Neural cell (in vitro differentiated cells): ENCODE results near the gene PARM1. TPM values are rescaled to one million over a fixed set of nuclear protein-coding genes. Genes with fewer than 3 reads are reported as not detected.
A peak's percentile ranks its signal among the peaks of the same experiment; 100 is the strongest.

ENCODE experiments used
- H2AFZ ChIP-seq: fragments of 200-600, 300-800 bp; sonication (generic), shearing (Covaris generic); 2 replicates; pipeline ENCODE4 v1.6.0; 2014; ENCODE audit warnings: low read depth, mild to moderate bottlenecking, antibody characterized with exemption, low read length, moderate library complexity
- H3F3A ChIP-seq: fragments of 200-600 bp; shearing (Covaris generic); 2 replicates; pipeline ENCODE4 v1.6.1; 2016; ENCODE audit warnings: mild to moderate bottlenecking, moderate library complexity, mixed read lengths, antibody characterized with exemption, low read length; ENCODE audit not compliant: insufficient read depth, poor library complexity, severe bottlenecking
- H3K27ac ChIP-seq: fragments of 200-600, 300-800 bp; sonication (generic), shearing (Covaris generic); 2 replicates; pipeline ENCODE4 v1.5.1; 2014; ENCODE audit warnings: mild to moderate bottlenecking, low read length, moderate library complexity
- H3K27me3 ChIP-seq: fragments of 300-800, 200-600 bp; sonication (generic), shearing (Covaris generic); 2 replicates; pipeline ENCODE4 v1.6.0; 2014; ENCODE audit warnings: mild to moderate bottlenecking, low read depth, low read length, moderate library complexity; ENCODE audit not compliant: insufficient read depth
- H3K36me3 ChIP-seq: fragments of 300-800, 200-600 bp; sonication (generic), shearing (Covaris generic); 2 replicates; pipeline ENCODE4 v1.5.1; 2014; ENCODE audit warnings: mild to moderate bottlenecking, antibody characterized with exemption, low read length, moderate library complexity; ENCODE audit not compliant: insufficient read depth
- H3K4me2 ChIP-seq: fragments of 300-800, 200-600 bp; sonication (generic), shearing (Covaris generic); 2 replicates; pipeline ENCODE4 v1.6.0; 2014; ENCODE audit warnings: mild to moderate bottlenecking, low read length
- H3K4me3 ChIP-seq: fragments of 300-800, 200-600 bp; sonication (generic), shearing (Covaris generic); 2 replicates; pipeline ENCODE4 v1.5.1; 2014; ENCODE audit warnings: mild to moderate bottlenecking, low read length, moderate library complexity
- H3K79me2 ChIP-seq: fragments of 200-600 bp; shearing (Covaris generic); replicated peaks from 2 replicates; pipeline ENCODE4 v1.6.0; 2014; ENCODE audit warnings: mild to moderate bottlenecking, low read length, moderate library complexity; ENCODE audit not compliant: insufficient read depth
- H3K9ac ChIP-seq: fragments of 300-800, 200-600 bp; sonication (generic), shearing (Covaris generic); 2 replicates; pipeline ENCODE4 v1.6.1; 2016; ENCODE audit warnings: mild to moderate bottlenecking, low read length, mixed read lengths
- H3K9me2 ChIP-seq: fragments of 200-600 bp; shearing (Covaris generic); 2 replicates; pipeline ENCODE4 v1.6.1; 2016; ENCODE audit warnings: mild to moderate bottlenecking, low read length, mixed read lengths; ENCODE audit not compliant: insufficient read depth
- H3K9me3 ChIP-seq: fragments of 200-600, 300-800 bp; sonication (generic), shearing (Covaris generic); 2 replicates; pipeline ENCODE4 v1.6.1; 2016; ENCODE audit warnings: mild to moderate bottlenecking, mixed run types, low read length, moderate library complexity, mixed read lengths
- H4K20me1 ChIP-seq: fragments of 200-600 bp; shearing (Covaris generic); 2 replicates; pipeline ENCODE4 v1.6.1; 2016; ENCODE audit warnings: mild to moderate bottlenecking, mixed run types; ENCODE audit not compliant: insufficient read depth
- CTCF ChIP-seq: fragments of 450-650 bp; IDR thresholded peaks from 2 replicates; pipeline ENCODE4 v1.5.1; 2014; ENCODE audit warnings: antibody characterized with exemption, mild to moderate bottlenecking, moderate library complexity; ENCODE audit not compliant: poor library complexity, severe bottlenecking
- EP300 ChIP-seq: fragments of 450-650 bp; conservative IDR thresholded peaks from 2 replicates; pipeline ENCODE4 v1.6.1; 2014; ENCODE audit warnings: antibody characterized with exemption, mild to moderate bottlenecking, moderate library complexity; ENCODE audit not compliant: poor library complexity, severe bottlenecking
- EZH2 ChIP-seq: fragments of 200-600, 300-800 bp; shearing (Covaris generic), sonication (generic); IDR thresholded peaks from 2 replicates; pipeline ENCODE4 v1.6.1; 2014; ENCODE audit warnings: antibody characterized with exemption, low read length, borderline replicate concordance, mild to moderate bottlenecking; ENCODE audit not compliant: insufficient read depth, poor library complexity, severe bottlenecking
- MXI1 ChIP-seq: fragments of 450-650 bp; conservative IDR thresholded peaks from 2 replicates; pipeline ENCODE4 v1.6.1; 2014; ENCODE audit warnings: antibody characterized with exemption, mild to moderate bottlenecking; ENCODE audit not compliant: poor library complexity, severe bottlenecking
- POLR2AphosphoS5 ChIP-seq: IDR thresholded peaks from 2 replicates; pipeline ENCODE4 v1.6.1; 2012
- RAD21 ChIP-seq: fragments of 450-650 bp; conservative IDR thresholded peaks from 2 replicates; pipeline ENCODE4 v1.6.1; 2014; ENCODE audit warnings: antibody characterized with exemption, mild to moderate bottlenecking, moderate library complexity
- REST ChIP-seq: IDR thresholded peaks from 2 replicates; pipeline ENCODE4 v1.6.1; 2012; ENCODE audit warnings: borderline replicate concordance
- SMC3 ChIP-seq: fragments of 450-650 bp; conservative IDR thresholded peaks from 2 replicates; pipeline ENCODE4 v1.6.1; 2014; ENCODE audit warnings: antibody characterized with exemption, mild to moderate bottlenecking, moderate library complexity; ENCODE audit not compliant: poor library complexity
- TAF1 ChIP-seq: IDR thresholded peaks from 2 replicates; pipeline ENCODE4 v1.6.1; 2012; ENCODE audit warnings: low read depth
- polyA plus RNA-seq: library from polyadenylated mRNA; depleted of rRNA; stranded (reverse); fragments of >200 nt; gene quantifications from 2 replicates; pipeline ENCODE4 v1.2.3, GENCODE V29; 2014

The PARM1 gene
- polyA plus RNA-seq, 1 donor from 2014 or later = 1.3 TPM

- no peaks in the 10 kb centered on the region for H3K36me3 ChIP-seq
- H3K4me3 ChIP-seq = no peak overlapping the region
- no peak overlapping the region for H3K9ac ChIP-seq
- H3K27me3 ChIP-seq = no peaks in the 10 kb centered on the region
- no peak for TF ChIP-seq MXI1
- no peak for TF ChIP-seq EZH2
- no peak for TF ChIP-seq POLR2AphosphoS5
- TF ChIP-seq EP300 = no peak
- TF ChIP-seq TAF1 = no peak
- no peak for TF ChIP-seq SMC3
- TF ChIP-seq RAD21 = no peak
- TF ChIP-seq REST = no peak
- TF ChIP-seq CTCF = no peak
- no peak overlapping the region for H3K4me2 ChIP-seq
- peak overlapping the region; percentile 77 for H3K27ac ChIP-seq
- no peaks in the 10 kb centered on the region for H4K20me1 ChIP-seq
- H3F3A ChIP-seq = no peaks in the 10 kb centered on the region
- no peaks in the 10 kb centered on the region for H3K9me3 ChIP-seq
- no peaks in the 10 kb centered on the region for H3K79me2 ChIP-seq
- H3K9me2 ChIP-seq = no peaks in the 10 kb centered on the region
- H2AFZ ChIP-seq = no peak overlapping the region
Measured at GRCh38 chr4:75009138-75009537, 76.2 kb downstream of the PARM1 start.

- H3K9me3 ChIP-seq = no peaks in the 10 kb centered on the region
- H3K36me3 ChIP-seq = no peaks in the 10 kb centered on the region
- TF ChIP-seq RAD21 = no peak
- no peak for TF ChIP-seq MXI1
- no peak for TF ChIP-seq SMC3
- no peak for TF ChIP-seq EP300
- no peak for TF ChIP-seq REST
- TF ChIP-seq TAF1 = no peak
- TF ChIP-seq EZH2 = no peak
- no peak for TF ChIP-seq POLR2AphosphoS5
- TF ChIP-seq CTCF = no peak
- no peaks in the 10 kb centered on the region for H4K20me1 ChIP-seq
- no peaks in the 10 kb centered on the region for H3K9me2 ChIP-seq
- no peaks in the 10 kb centered on the region for H3F3A ChIP-seq
- no peaks in the 10 kb centered on the region for H3K27me3 ChIP-seq
- H2AFZ ChIP-seq = no peak overlapping the region
- no peak overlapping the region for H3K4me3 ChIP-seq
- no peak overlapping the region for H3K9ac ChIP-seq
- no peak overlapping the region for H3K4me2 ChIP-seq
- H3K27ac ChIP-seq = no peak overlapping the region
- H3K79me2 ChIP-seq = no peaks in the 10 kb centered on the region
Measured at GRCh38 chr4:75011131-75011795, 78.3 kb downstream of the PARM1 start.
